ENCODE measurements around the gene RNF13.
"Not testable (repeated sequence)": the region's sequence is repeated elsewhere in the genome, so short reads cannot be mapped to it uniquely, and the experiment has no call there.

Gene RNF13

GRCh38 chr3:149839896-149840295 is 26.9 kb downstream of the RNF13 start:
- no peak for DNase-seq (ENCODE audit: low spot score)

GRCh38 chr3:149843502-149843901 is 30.5 kb downstream of the RNF13 start:
- no peak for DNase-seq (ENCODE audit: low spot score)

- no peak for DNase-seq (ENCODE audit: low spot score)
These were observed 31.1 kb downstream of the RNF13 start for GRCh38 chr3:149844091-149844490.

- DNase-seq (ENCODE audit: low spot score) = no peak
These were observed 32.7 kb downstream of the RNF13 start for GRCh38 chr3:149845570-149846244.

GRCh38 chr3:149848238-149848637 is 35.2 kb downstream of the RNF13 start:
- no peak for DNase-seq (ENCODE audit: low spot score)

GRCh38 chr3:149848688-149849087 is 35.7 kb downstream of the RNF13 start:
- no peak for DNase-seq (ENCODE audit: low spot score)

- no peak for DNase-seq (ENCODE audit: low spot score)
These were observed 38.0 kb downstream of the RNF13 start for GRCh38 chr3:149850787-149851584.

GRCh38 chr3:149858911-149859310 is 45.9 kb downstream of the RNF13 start:
- DNase-seq (ENCODE audit: low spot score) = no peak

- DNase-seq (ENCODE audit: low spot score) = no peak
These were observed 47.9 kb downstream of the RNF13 start for GRCh38 chr3:149860881-149861280.

- no peak for DNase-seq (ENCODE audit: low spot score)
These were observed 54.5 kb downstream of the RNF13 start for GRCh38 chr3:149867563-149867962.

- no peak for DNase-seq (ENCODE audit: low spot score)
These were observed 58.8 kb downstream of the RNF13 start for GRCh38 chr3:149871855-149872254.

- no peak for DNase-seq (ENCODE audit: low spot score)
These were observed 59.6 kb downstream of the RNF13 start for GRCh38 chr3:149872589-149872988.

- no peak for DNase-seq (ENCODE audit: low spot score)
These were observed 64.7 kb downstream of the RNF13 start for GRCh38 chr3:149877668-149878067.

- DNase-seq (ENCODE audit: low spot score) = peak; percentile 39
These were observed 66.9 kb downstream of the RNF13 start for GRCh38 chr3:149879872-149880271.

- no peak for DNase-seq (ENCODE audit: low spot score)
These were observed 68.9 kb downstream of the RNF13 start for GRCh38 chr3:149881879-149882278.

GRCh38 chr3:149883134-149883533 is 70.1 kb downstream of the RNF13 start:
- no peak for DNase-seq (ENCODE audit: low spot score)

GRCh38 chr3:149883860-149884259 is 70.8 kb downstream of the RNF13 start:
- not testable (repeated sequence) for DNase-seq (ENCODE audit: low spot score)

- not testable (repeated sequence) for DNase-seq (ENCODE audit: low spot score)
These were observed 71.8 kb downstream of the RNF13 start for GRCh38 chr3:149884848-149885247.

GRCh38 chr3:149886957-149887356 is 73.9 kb downstream of the RNF13 start:
- DNase-seq (ENCODE audit: low spot score) = no peak

- no peak for DNase-seq (ENCODE audit: low spot score)
These were observed 78.6 kb downstream of the RNF13 start for GRCh38 chr3:149891621-149892020.

GRCh38 chr3:149892371-149892770 is 79.4 kb downstream of the RNF13 start:
- no peak for DNase-seq (ENCODE audit: low spot score)

- no peak for DNase-seq (ENCODE audit: low spot score)
These were observed 81.2 kb downstream of the RNF13 start for GRCh38 chr3:149894205-149894604.

- no peak for DNase-seq (ENCODE audit: low spot score)
These were observed 82.3 kb downstream of the RNF13 start for GRCh38 chr3:149895339-149895738.

GRCh38 chr3:149895769-149896168 is 82.8 kb downstream of the RNF13 start:
- no peak for DNase-seq (ENCODE audit: low spot score)

All from COLO829 (cell line).